Liver (tissue), 9 donors: ENCODE measurements around the gene PLXNB2. TPM values are rescaled to one million over a fixed set of nuclear protein-coding genes. Genes with fewer than 3 reads are reported as not detected.

Experiments
- DNase-seq: peaks from one replicate; pipeline ENCODE4 v3.0.0-alpha.2; 2017; ENCODE audit warnings: low spot score
- H3K27ac ChIP-seq, 2 donors: one replicate each; pipeline ENCODE4 v1.7.0; 2013; ENCODE audit warnings: inconsistent platforms in 2 of 2, low read length in 2 of 2, control low read depth in 1 of 2, low read depth in 1 of 2, mild to moderate bottlenecking in 1 of 2
- H3K27me3 ChIP-seq, 4 donors: one replicate each; pipeline versions ENCODE4 v1.6.1 to v1.7.0; 2013; ENCODE audit warnings: low read length in 3 of 4, inconsistent platforms in 1 of 4, mild to moderate bottlenecking in 1 of 4, moderate library complexity in 1 of 4; ENCODE audit not compliant: control insufficient read depth in 4 of 4, insufficient read depth in 4 of 4
- H3K36me3 ChIP-seq, 4 donors: one replicate each; pipeline versions ENCODE4 v1.6.1 to v1.7.0; 2013; ENCODE audit warnings: low read length in 3 of 4, mild to moderate bottlenecking in 3 of 4, low read depth in 1 of 4, moderate library complexity in 1 of 4; ENCODE audit not compliant: control insufficient read depth in 4 of 4, insufficient read depth in 3 of 4
- H3K4me1 ChIP-seq, 4 donors: one replicate each; pipeline versions ENCODE4 v1.6.1 to v1.7.0; 2013; ENCODE audit warnings: low read length in 3 of 4, mild to moderate bottlenecking in 3 of 4, moderate library complexity in 1 of 4; ENCODE audit not compliant: control insufficient read depth in 4 of 4, insufficient read depth in 4 of 4
- H3K4me3 ChIP-seq, 3 donors: one replicate each; pipeline versions ENCODE4 v1.6.1 to v1.7.0; 2013; ENCODE audit warnings: low read length in 3 of 3, control low read depth in 1 of 3, low read depth in 1 of 3, mild to moderate bottlenecking in 1 of 3
- H3K9ac ChIP-seq, 2 donors: one replicate each; pipeline ENCODE4 v1.7.0; 2013; ENCODE audit warnings: low read length in 2 of 2, mild to moderate bottlenecking in 2 of 2, moderate library complexity in 2 of 2, control low read depth in 1 of 2, low read depth in 1 of 2
- H3K9me3 ChIP-seq, 4 donors: one replicate each; pipeline versions ENCODE4 v1.6.1 to v1.7.0; 2013; ENCODE audit warnings: low read length in 3 of 4; ENCODE audit not compliant: control insufficient read depth in 4 of 4
- ATF3 ChIP-seq: IDR thresholded peaks from 2 replicates; pipeline ENCODE4 v1.6.1; 2016; ENCODE audit warnings: antibody characterized with exemption
- CTCF ChIP-seq: fragments of 150-350 bp; IDR thresholded peaks from 2 replicates; pipeline ENCODE4 v1.5.1; 2017; ENCODE audit warnings: improper control_type of control experiment, low read depth, low read length; ENCODE audit not compliant: missing input control
- EGR1 ChIP-seq, 2 donors: IDR thresholded peaks; 2 replicates each; pipeline ENCODE4 v1.6.1; 2016 to 2018; ENCODE audit warnings: antibody characterized with exemption in 2 of 2, low read depth in 2 of 2
- FOXA2 ChIP-seq: IDR thresholded peaks from 2 replicates; pipeline ENCODE4 v1.6.1; 2016; ENCODE audit warnings: antibody characterized with exemption
- GABPA ChIP-seq, 2 donors: IDR thresholded peaks in 1 of 2; conservative IDR thresholded peaks in 1 of 2; 2 replicates each; pipeline ENCODE4 v1.6.1; 2016; ENCODE audit warnings: antibody characterized with exemption in 2 of 2, mild to moderate bottlenecking in 1 of 2, moderate library complexity in 1 of 2
- HNF4A ChIP-seq, 2 donors: conservative IDR thresholded peaks; 2 replicates each; pipeline ENCODE4 v1.6.1; 2016; ENCODE audit warnings: antibody characterized with exemption in 2 of 2, mild to moderate bottlenecking in 2 of 2
- HNF4G ChIP-seq: IDR thresholded peaks from 2 replicates; pipeline ENCODE4 v1.6.1; 2016; ENCODE audit warnings: antibody characterized with exemption
- JUND ChIP-seq, 2 donors: IDR thresholded peaks; 2 replicates each; pipeline ENCODE4 v1.6.1; 2016; ENCODE audit warnings: antibody characterized with exemption in 2 of 2
- NR2F2 ChIP-seq: IDR thresholded peaks from 2 replicates; pipeline ENCODE4 v1.6.1; 2016; ENCODE audit warnings: antibody characterized with exemption
- RAD21 ChIP-seq, 2 donors: IDR thresholded peaks; 2 replicates each; pipeline ENCODE4 v1.6.1; 2016; ENCODE audit warnings: antibody characterized with exemption in 2 of 2, mild to moderate bottlenecking in 2 of 2
- RXRA ChIP-seq, 2 donors: IDR thresholded peaks; 2 replicates each; pipeline ENCODE4 v1.6.1; 2017 to 2018; ENCODE audit warnings: antibody characterized with exemption in 2 of 2, mild to moderate bottlenecking in 1 of 2
- SP1 ChIP-seq: IDR thresholded peaks from 2 replicates; pipeline ENCODE4 v1.6.1; 2018; ENCODE audit warnings: antibody characterized with exemption, mild to moderate bottlenecking
- TAF1 ChIP-seq: conservative IDR thresholded peaks from 2 replicates; pipeline ENCODE4 v1.6.1; 2016; ENCODE audit warnings: antibody characterized with exemption, mild to moderate bottlenecking
- YY1 ChIP-seq: IDR thresholded peaks from 2 replicates; pipeline ENCODE4 v1.6.1; 2016; ENCODE audit warnings: antibody characterized with exemption, mild to moderate bottlenecking
- ZBTB33 ChIP-seq: IDR thresholded peaks from 2 replicates; pipeline ENCODE4 v1.6.1; 2016; ENCODE audit warnings: antibody characterized with exemption
- WGBS: extraction: QIAGEN DNeasy Blood & Tissue Kit; methylation state at CpG from one replicate; pipeline ENCODE4 v1.1.7; 2013; 5-methylcytosine and 5-hydroxymethylcytosine counted together
- polyA plus RNA-seq, 2 donors: library from polyadenylated mRNA; stranded (reverse) in 1 of 2; unstranded in 1 of 2; fragments of 200-250 nt in 1 of 2; fragments of >200 nt in 1 of 2; fragmentation: Nextera tagmentation in 1 of 2; extraction: Ambion mirVana in 1 of 2; gene quantifications; one replicate each; pipeline versions ENCODE4 v1.2.1 to v1.2.3, GENCODE V29; 2013 to 2015
- total RNA-seq, 2 donors: library from RNA; depleted of rRNA; stranded (reverse); fragments of >200 nt; gene quantifications; one replicate each; pipeline ENCODE4 v1.2.3, GENCODE V29; 2014
- TF ChIP-seq, protein P1 (sequence below): IDR thresholded peaks from 2 replicates; pipeline ENCODE4 v1.6.1; 2016; ENCODE audit warnings: antibody characterized with exemption, mild to moderate bottlenecking
- TF ChIP-seq, protein P2 (sequence below): IDR thresholded peaks from 2 replicates; pipeline ENCODE4 v1.6.1; 2016; ENCODE audit warnings: antibody characterized with exemption
- donor health status: healthy.
- donor health status: healthy.
- donor health status: healthy.
- donor health status: healthy.
- donor health status: healthy.

Gene PLXNB2
- total and polyA plus RNA-seq, 4 donors, result 28.8 to 95.7 (median 73.9) TPM

DNA sequence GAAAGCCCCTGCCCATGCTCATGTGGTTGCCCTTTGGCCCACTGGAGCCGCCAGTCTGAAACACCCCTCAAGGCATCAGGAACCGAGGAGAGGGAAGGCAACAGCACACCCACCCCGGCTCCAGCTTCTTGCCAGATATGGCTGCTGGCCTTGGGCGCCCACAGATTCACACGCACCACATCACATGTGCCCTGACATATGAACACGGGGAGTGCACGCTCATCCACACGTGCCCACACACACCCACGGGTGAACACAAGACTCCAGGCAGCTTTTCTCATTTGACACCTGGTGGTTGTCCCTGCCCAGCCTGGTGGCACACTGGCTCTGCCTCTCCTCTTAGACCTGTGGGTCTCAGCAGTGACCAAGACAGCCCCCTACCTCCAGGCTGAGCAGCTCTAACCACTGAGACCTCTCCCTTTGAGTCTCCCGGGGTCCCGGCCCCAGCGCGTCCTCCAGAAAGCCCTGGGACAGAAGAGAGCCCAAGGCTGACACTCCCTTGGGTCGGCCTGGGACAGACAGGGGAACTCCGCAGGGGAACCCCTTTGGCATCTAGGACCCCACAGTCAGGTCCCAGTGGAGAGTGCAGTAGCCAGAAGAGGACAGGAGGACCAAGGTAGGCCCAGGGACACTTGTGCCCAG, 43.2 kb downstream of the PLXNB2 start:
- Histone ChIP-seq H3K9me3 (no peaks in the 10 kb centered on the region), H3K27ac (no peak overlapping the region), H3K4me3 (no peak overlapping the region), H3K9ac (no peak overlapping the region), H3K36me3 (no peaks in the 10 kb centered on the region), H3K4me1 (peaks cover 19 to 37% (median 27%) of the 10 kb centered on the region in 4 donors), H3K27me3 (no peaks in the 10 kb centered on the region)
- WGBS, result 87% methylated on average over 15 of the region's 15 CpGs
- DNase-seq, result no peak
- TF ChIP-seq JUND (IDR thresholded peaks at IDR 0.05) (no peak), TAF1 (no peak), CTCF (no peak), SP1 (no peak), RXRA (IDR thresholded peaks at IDR 0.05) (no peak), ZBTB33 (no peak), YY1 (no peak), EGR1 (IDR thresholded peaks at IDR 0.05; ENCODE audit: low read depth in 2 of 2) (no peak), HNF4G (no peak), HNF4A (conservative IDR thresholded peaks at IDR 0.05) (no peak), GABPA (IDR thresholded peaks at IDR 0.05 in 1 of 2, conservative IDR thresholded peaks at IDR 0.05 in 1 of 2) (no peak)
- TF ChIP-seq, protein P1, sequence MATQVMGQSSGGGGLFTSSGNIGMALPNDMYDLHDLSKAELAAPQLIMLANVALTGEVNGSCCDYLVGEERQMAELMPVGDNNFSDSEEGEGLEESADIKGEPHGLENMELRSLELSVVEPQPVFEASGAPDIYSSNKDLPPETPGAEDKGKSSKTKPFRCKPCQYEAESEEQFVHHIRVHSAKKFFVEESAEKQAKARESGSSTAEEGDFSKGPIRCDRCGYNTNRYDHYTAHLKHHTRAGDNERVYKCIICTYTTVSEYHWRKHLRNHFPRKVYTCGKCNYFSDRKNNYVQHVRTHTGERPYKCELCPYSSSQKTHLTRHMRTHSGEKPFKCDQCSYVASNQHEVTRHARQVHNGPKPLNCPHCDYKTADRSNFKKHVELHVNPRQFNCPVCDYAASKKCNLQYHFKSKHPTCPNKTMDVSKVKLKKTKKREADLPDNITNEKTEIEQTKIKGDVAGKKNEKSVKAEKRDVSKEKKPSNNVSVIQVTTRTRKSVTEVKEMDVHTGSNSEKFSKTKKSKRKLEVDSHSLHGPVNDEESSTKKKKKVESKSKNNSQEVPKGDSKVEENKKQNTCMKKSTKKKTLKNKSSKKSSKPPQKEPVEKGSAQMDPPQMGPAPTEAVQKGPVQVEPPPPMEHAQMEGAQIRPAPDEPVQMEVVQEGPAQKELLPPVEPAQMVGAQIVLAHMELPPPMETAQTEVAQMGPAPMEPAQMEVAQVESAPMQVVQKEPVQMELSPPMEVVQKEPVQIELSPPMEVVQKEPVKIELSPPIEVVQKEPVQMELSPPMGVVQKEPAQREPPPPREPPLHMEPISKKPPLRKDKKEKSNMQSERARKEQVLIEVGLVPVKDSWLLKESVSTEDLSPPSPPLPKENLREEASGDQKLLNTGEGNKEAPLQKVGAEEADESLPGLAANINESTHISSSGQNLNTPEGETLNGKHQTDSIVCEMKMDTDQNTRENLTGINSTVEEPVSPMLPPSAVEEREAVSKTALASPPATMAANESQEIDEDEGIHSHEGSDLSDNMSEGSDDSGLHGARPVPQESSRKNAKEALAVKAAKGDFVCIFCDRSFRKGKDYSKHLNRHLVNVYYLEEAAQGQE, result no peak

DNA sequence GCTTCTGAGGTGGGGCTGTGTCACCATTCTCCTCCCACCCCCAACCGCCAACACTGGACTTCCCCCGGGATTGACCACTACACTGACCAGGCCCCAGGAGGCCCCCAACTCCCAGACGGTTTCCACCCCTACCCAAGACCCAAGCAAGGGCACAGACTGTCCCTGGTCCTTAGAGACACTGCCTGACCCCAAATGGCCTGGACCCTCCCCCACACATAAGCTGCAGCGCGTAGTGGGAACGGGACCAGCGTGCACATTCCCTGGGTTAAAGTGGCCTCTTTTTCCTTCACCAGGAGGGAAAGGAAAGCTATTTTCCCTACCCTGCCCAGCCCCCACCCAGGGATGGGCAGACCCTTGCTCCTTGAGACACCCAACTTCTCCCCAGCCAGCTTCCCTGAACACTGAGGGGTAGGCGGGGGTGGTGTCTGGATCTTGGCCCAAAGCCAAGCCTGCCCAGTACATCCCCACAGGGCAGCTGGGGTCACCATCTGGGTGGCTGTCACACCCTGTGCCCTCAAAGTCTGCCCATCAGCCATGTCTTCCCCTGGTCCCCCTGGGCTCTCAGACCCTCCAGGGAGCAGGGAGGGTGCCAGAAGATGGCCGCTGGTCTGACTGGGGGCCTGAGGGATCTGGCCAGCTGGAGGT, 44.4 kb downstream of the PLXNB2 start:
- Histone ChIP-seq H3K9ac (no peak overlapping the region), H3K4me1 (peaks cover 14 to 35% (median 29%) of the 10 kb centered on the region in 4 donors), H3K27me3 (no peaks in the 10 kb centered on the region), H3K36me3 (no peaks in the 10 kb centered on the region), H3K4me3 (no peak overlapping the region), H3K27ac (no peak overlapping the region), H3K9me3 (no peaks in the 10 kb centered on the region)
- DNase-seq, result no peak
- WGBS, result 58% methylated on average over 9 of the region's 9 CpGs
- no peak for TF ChIP-seq YY1
- no peak for TF ChIP-seq FOXA2
- TF ChIP-seq, protein P1, result no peak
- no peak for TF ChIP-seq SP1
- no peak for TF ChIP-seq ZBTB33
- no peak for TF ChIP-seq RAD21 (IDR thresholded peaks at IDR 0.05)
- TF ChIP-seq, protein P2, sequence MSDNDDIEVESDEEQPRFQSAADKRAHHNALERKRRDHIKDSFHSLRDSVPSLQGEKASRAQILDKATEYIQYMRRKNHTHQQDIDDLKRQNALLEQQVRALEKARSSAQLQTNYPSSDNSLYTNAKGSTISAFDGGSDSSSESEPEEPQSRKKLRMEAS, result no peak
- TF ChIP-seq EGR1 (IDR thresholded peaks at IDR 0.05; ENCODE audit: low read depth in 2 of 2), result no peak
- TF ChIP-seq JUND (IDR thresholded peaks at IDR 0.05), result no peak
- TF ChIP-seq ATF3, result no peak
- no peak for TF ChIP-seq NR2F2
- TF ChIP-seq HNF4G, result no peak
